HG02840 (cell line): ENCODE measurements around the gene ANK3.

Experiments
- ATAC-seq: cut with Tn5 transposase; IDR thresholded peaks from one replicate; pipeline ENCODE4 v1.9.1; 2021; ENCODE audit warnings: mild to moderate bottlenecking, moderate library complexity, moderate number of reproducible peaks; ENCODE audit not compliant: unreplicated experiment, low FRiP score

Gene ANK3

GRCh38 chr10:60009710-60010383 lies 379.8 kb downstream of the ANK3 start:
- ATAC-seq, result no peak

GRCh38 chr10:60009276-60009675 lies 380.4 kb downstream of the ANK3 start:
- ATAC-seq, result no peak

GRCh38 chr10:60008816-60009215 lies 380.9 kb downstream of the ANK3 start:
- no peak for ATAC-seq

- no peak for ATAC-seq
Measured at GRCh38 chr10:60006062-60006461, 383.6 kb downstream of the ANK3 start.

GRCh38 chr10:60003651-60004523 lies 385.8 kb downstream of the ANK3 start:
- ATAC-seq, result no peak

- ATAC-seq, result no peak
Measured at GRCh38 chr10:60000747-60001146, 388.9 kb downstream of the ANK3 start.

- no peak for ATAC-seq
Measured at GRCh38 chr10:59997827-59998525, 391.7 kb downstream of the ANK3 start.

GRCh38 chr10:59995862-59996261 lies 393.8 kb downstream of the ANK3 start:
- ATAC-seq, result no peak

- ATAC-seq, result no peak
Measured at GRCh38 chr10:59993931-59994330, 395.7 kb downstream of the ANK3 start.

GRCh38 chr10:59991661-59992060 lies 398.0 kb downstream of the ANK3 start:
- ATAC-seq, result no peak

GRCh38 chr10:59991117-59991516 lies 398.6 kb downstream of the ANK3 start:
- no peak for ATAC-seq

- ATAC-seq, result no peak
Measured at GRCh38 chr10:59985639-59986038, 404.0 kb downstream of the ANK3 start.

GRCh38 chr10:59984415-59984814 lies 405.3 kb downstream of the ANK3 start:
- ATAC-seq, result no peak

GRCh38 chr10:59980356-59980755 lies 409.3 kb downstream of the ANK3 start:
- no peak for ATAC-seq

GRCh38 chr10:59977486-59977885 lies 412.2 kb downstream of the ANK3 start:
- no peak for ATAC-seq

- no peak for ATAC-seq
Measured at GRCh38 chr10:59976909-59977308, 412.8 kb downstream of the ANK3 start.
